GM10266 (cell line): ENCODE results near the gene CYP11A1.

Experiments
- DNase-seq: peaks from one replicate; pipeline ENCODE4 v3.0.0; 2012; ENCODE audit errors: extremely low spot score
- CTCF ChIP-seq: IDR thresholded peaks from 2 replicates; pipeline ENCODE4 v1.5.1; 2012; ENCODE audit warnings: mild to moderate bottlenecking, low read depth; ENCODE audit not compliant: control insufficient read depth, insufficient read depth; ENCODE audit errors: missing control alignments

The CYP11A1 gene

GRCh38 chr15:74333093-74333492, 34.4 kb downstream of the CYP11A1 start:
- TF ChIP-seq CTCF: no peak
- DNase-seq: no peak

GRCh38 chr15:74332611-74333010, 34.8 kb downstream of the CYP11A1 start:
- TF ChIP-seq CTCF: no peak
- DNase-seq: no peak

- no peak for TF ChIP-seq CTCF
- DNase-seq: no peak
These were observed 35.4 kb downstream of the CYP11A1 start for GRCh38 chr15:74332011-74332410.

- no peak for DNase-seq
These were observed 36.5 kb downstream of the CYP11A1 start for GRCh38 chr15:74330861-74331408.

GRCh38 chr15:74328331-74329056, 39.0 kb downstream of the CYP11A1 start:
- TF ChIP-seq CTCF: no peak
- no peak for DNase-seq

More at GRCh38 chr15:74330861-74331408, 36.5 kb downstream of the CYP11A1 start:
- TF ChIP-seq CTCF: no peak

GRCh38 chr15:74327756-74328155, 39.7 kb downstream of the CYP11A1 start:
- no peak for DNase-seq

More at GRCh38 chr15:74327756-74328155, 39.7 kb downstream of the CYP11A1 start:
- TF ChIP-seq CTCF: no peak
